H9 (cell line): Measurements from ENCODE around the gene NRXN3. TPM values are rescaled to one million over a fixed set of nuclear protein-coding genes. Genes with fewer than 3 reads are reported as not detected.

ENCODE experiments used
- DNase-seq: peaks from one replicate; pipeline ENCODE4 v3.0.0-alpha.2; 2017
- H2AFZ ChIP-seq: one replicate; pipeline ENCODE4 v1.6.1; 2013; ENCODE audit warnings: mild to moderate bottlenecking, low read length, control low read depth, moderate library complexity
- H2AK5ac ChIP-seq: 2 replicates; pipeline ENCODE4 v1.6.1; 2013; ENCODE audit warnings: low read length, control low read depth, mixed read lengths; ENCODE audit not compliant: insufficient read length
- H2BK120ac ChIP-seq: one replicate; pipeline ENCODE4 v1.6.1; 2013; ENCODE audit warnings: low read depth, mild to moderate bottlenecking, low read length, control low read depth, inconsistent platforms; ENCODE audit not compliant: poor library complexity, severe bottlenecking
- H2BK12ac ChIP-seq: 2 replicates; pipeline ENCODE4 v1.6.1; 2013; ENCODE audit warnings: low read length, control low read depth, mixed read lengths, low read depth; ENCODE audit not compliant: insufficient read length
- H2BK15ac ChIP-seq: 2 replicates; pipeline ENCODE4 v1.6.1; 2013; ENCODE audit warnings: low read depth, low read length, control low read depth
- H2BK20ac ChIP-seq: one replicate; pipeline ENCODE4 v1.6.1; 2013; ENCODE audit warnings: low read depth, mild to moderate bottlenecking, low read length, control low read depth, inconsistent platforms; ENCODE audit not compliant: poor library complexity, severe bottlenecking
- H2BK5ac ChIP-seq: 2 replicates; pipeline ENCODE4 v1.6.1; 2013; ENCODE audit warnings: low read length, control low read depth, mixed read lengths; ENCODE audit not compliant: insufficient read length
- H3K14ac ChIP-seq: 2 replicates; pipeline ENCODE4 v1.6.1; 2013; ENCODE audit warnings: low read length, control low read depth; ENCODE audit not compliant: insufficient read depth
- H3K18ac ChIP-seq: 2 replicates; pipeline ENCODE4 v1.6.1; 2013; ENCODE audit warnings: low read depth, mild to moderate bottlenecking, mixed read lengths, low read length, control low read depth; ENCODE audit not compliant: insufficient read length
- H3K23ac ChIP-seq: 2 replicates; pipeline ENCODE4 v1.6.1; 2013; ENCODE audit warnings: low read length, control low read depth, mixed read lengths, low read depth; ENCODE audit not compliant: insufficient read length
- H3K23me2 ChIP-seq: 2 replicates; pipeline ENCODE4 v1.6.1; 2013; ENCODE audit warnings: low read depth, mild to moderate bottlenecking, mixed read lengths, low read length, control low read depth; ENCODE audit not compliant: insufficient read length, poor library complexity, severe bottlenecking
- H3K27ac ChIP-seq: 2 replicates; pipeline ENCODE4 v1.5.1; 2013; ENCODE audit warnings: low read length, control low read depth, mixed read lengths, low read depth; ENCODE audit not compliant: insufficient read length
- H3K27me3 ChIP-seq: 2 replicates; pipeline ENCODE4 v1.6.1; 2013; ENCODE audit warnings: low read length, control low read depth, inconsistent platforms; ENCODE audit not compliant: insufficient read depth
- H3K4ac ChIP-seq: 2 replicates; pipeline ENCODE4 v1.6.1; 2013; ENCODE audit warnings: low read depth, mild to moderate bottlenecking, control low read depth, inconsistent platforms, low read length, moderate library complexity
- H3K4me1 ChIP-seq: 2 replicates; pipeline ENCODE4 v1.6.1; 2013; ENCODE audit warnings: low read length, control low read depth, inconsistent platforms; ENCODE audit not compliant: insufficient read depth
- H3K4me2 ChIP-seq: 2 replicates; pipeline ENCODE4 v1.6.1; 2013; ENCODE audit warnings: low read length, control low read depth, mixed read lengths; ENCODE audit not compliant: insufficient read length, insufficient read depth
- H3K56ac ChIP-seq: 2 replicates; pipeline ENCODE4 v1.6.1; 2013; ENCODE audit warnings: low read depth, mild to moderate bottlenecking, mixed read lengths, low read length, control low read depth; ENCODE audit not compliant: insufficient read length
- H3K79me1 ChIP-seq: 2 replicates; pipeline ENCODE4 v1.6.1; 2013; ENCODE audit warnings: low read depth, mild to moderate bottlenecking, moderate library complexity, low read length, control low read depth, inconsistent platforms; ENCODE audit not compliant: insufficient read depth, poor library complexity, severe bottlenecking
- H3K79me2 ChIP-seq: 2 replicates; pipeline ENCODE4 v1.6.1; 2013; ENCODE audit warnings: low read length, control low read depth, inconsistent platforms; ENCODE audit not compliant: insufficient read depth
- H3K9ac ChIP-seq: 2 replicates; pipeline ENCODE4 v1.6.1; 2013; ENCODE audit warnings: low read length, control low read depth, mixed read lengths; ENCODE audit not compliant: insufficient read length; ENCODE audit errors: extremely low read depth
- H3K9me3 ChIP-seq: one replicate; pipeline ENCODE4 v1.6.1; 2013; ENCODE audit warnings: low read depth, low read length, inconsistent platforms; ENCODE audit not compliant: control insufficient read depth
- H3T11ph ChIP-seq: one replicate; pipeline ENCODE4 v1.6.1; 2013; ENCODE audit warnings: mild to moderate bottlenecking, low read length, control low read depth, inconsistent platforms
- H4K20me1 ChIP-seq: one replicate; pipeline ENCODE4 v1.6.1; 2013; ENCODE audit not compliant: control insufficient read depth, insufficient read length, insufficient read depth
- H4K5ac ChIP-seq: 2 replicates; pipeline ENCODE4 v1.6.1; 2013; ENCODE audit warnings: low read depth, mild to moderate bottlenecking, mixed read lengths, low read length, control low read depth; ENCODE audit not compliant: insufficient read length
- H4K8ac ChIP-seq: replicated peaks from 2 replicates; pipeline ENCODE4 v1.6.1; 2013; ENCODE audit warnings: low read length, control low read depth, mixed read lengths, low read depth; ENCODE audit not compliant: insufficient read length
- H4K91ac ChIP-seq: 2 replicates; pipeline ENCODE4 v1.6.1; 2013; ENCODE audit warnings: low read depth, mild to moderate bottlenecking, moderate library complexity, mixed read lengths, low read length, control low read depth; ENCODE audit not compliant: insufficient read length
- H3K27ac Mint-ChIP-seq, 3 experiments: 2 replicates in 2 of 3; 3 replicates in 1 of 3; pipeline ENCODE4 v1.8.0; 2020 to 2021; ENCODE audit warnings: mixed read lengths in 3 of 3, mild to moderate bottlenecking in 1 of 3, moderate library complexity in 1 of 3
- H3K27me3 Mint-ChIP-seq: 2 replicates; pipeline ENCODE4 v1.8.0; 2021; ENCODE audit warnings: low read depth, mild to moderate bottlenecking, moderate library complexity, mixed read lengths
- H3K36me3 Mint-ChIP-seq, 3 experiments: 2 replicates in 2 of 3; 3 replicates in 1 of 3; pipeline ENCODE4 v1.8.0; 2020 to 2021; ENCODE audit warnings: low read depth in 3 of 3, mixed read lengths in 3 of 3; ENCODE audit not compliant: insufficient read depth in 1 of 3
- H3K4me1 Mint-ChIP-seq, 2 experiments: 2 replicates each; pipeline ENCODE4 v1.8.0; 2020; ENCODE audit warnings: mixed read lengths in 2 of 2
- H3K4me3 Mint-ChIP-seq, 2 experiments: 2 replicates in 1 of 2; 3 replicates in 1 of 2; pipeline ENCODE4 v1.8.0; 2020 to 2021; ENCODE audit warnings: mild to moderate bottlenecking in 2 of 2, mixed read lengths in 2 of 2, moderate library complexity in 1 of 2
- H3K9me3 Mint-ChIP-seq, 2 experiments: 2 replicates in 1 of 2; 3 replicates in 1 of 2; pipeline ENCODE4 v1.8.0; 2020; ENCODE audit warnings: mild to moderate bottlenecking in 2 of 2, mixed read lengths in 2 of 2, moderate library complexity in 1 of 2
- CTCF ChIP-seq: fragments of 200-600 bp; sonication (generic); conservative IDR thresholded peaks from 3 replicates; pipeline ENCODE4 v1.8.0; 2021; ENCODE audit warnings: antibody characterized with exemption, mild to moderate bottlenecking
- WGBS: extraction: QIAGEN DNeasy Blood & Tissue Kit; methylation state at CpG from one replicate; pipeline ENCODE4 v1.1.7; 2013; ENCODE audit warnings: missing lambda C conversion rate, low lambda C conversion rate, mixed read lengths; ENCODE audit not compliant: insufficient read length; ENCODE audit errors: extremely low coverage; 5-methylcytosine and 5-hydroxymethylcytosine counted together
- total RNA-seq: library from RNA; stranded (reverse); gene quantifications from 2 replicates; pipeline ENCODE4 v1.2.1, GENCODE V29; 2021

Gene NRXN3
- total RNA-seq, 1 experiment from 2014 or later = 1.8 TPM

GRCh38 chr14:78308079-78308478 lies 137.9 kb downstream of the NRXN3 start:
- H3K4me1 Mint-ChIP-seq = peaks cover 1 to 10% of the 10 kb centered on the region in 2 experiments
- H3K27me3 ChIP-seq = no peaks in the 10 kb centered on the region
- no peak overlapping the region; a peak in 1 of 7 replicates for H3K27ac Mint-ChIP-seq

More at GRCh38 chr14:78308079-78308478, 137.9 kb downstream of the NRXN3 start:
- no peak overlapping the region for H3T11ph ChIP-seq
- H3K56ac ChIP-seq = no peak overlapping the region
- Mint-ChIP-seq H3K9me3 (no peaks in the 10 kb centered on the region), H3K36me3 (no peaks in the 10 kb centered on the region), H3K4me3 (no peak overlapping the region), H3K27me3 (no peaks in the 10 kb centered on the region)
- H3K4ac ChIP-seq = no peak overlapping the region
- H4K20me1 ChIP-seq = no peaks in the 10 kb centered on the region
- H3K4me1 ChIP-seq = no peaks in the 10 kb centered on the region
- H3K23me2 ChIP-seq = no peaks in the 10 kb centered on the region
- H2BK20ac ChIP-seq = no peak overlapping the region
- H2BK5ac ChIP-seq = no peak overlapping the region
- no peak overlapping the region for H2AK5ac ChIP-seq
- no peak overlapping the region for H3K4me2 ChIP-seq
- H3K18ac ChIP-seq = no peak overlapping the region
- H4K91ac ChIP-seq = no peak overlapping the region
- TF ChIP-seq CTCF = no peak
- no peak overlapping the region for H2BK15ac ChIP-seq
- H4K8ac ChIP-seq = no peak overlapping the region
- no CpG with 5 or more reads among the region's 2 CpGs for WGBS
- H2AFZ ChIP-seq = no peak overlapping the region
- no peak overlapping the region for H3K14ac ChIP-seq
- peak overlapping the region; percentile 34 for H3K23ac ChIP-seq
- no peaks in the 10 kb centered on the region for H3K79me2 ChIP-seq
- no peaks in the 10 kb centered on the region for H3K9me3 ChIP-seq
- no peak overlapping the region for H3K9ac ChIP-seq
- no peak overlapping the region for H2BK12ac ChIP-seq
- no peak for DNase-seq
- no peak overlapping the region for H3K27ac ChIP-seq
- H2BK120ac ChIP-seq = no peak overlapping the region
- H3K79me1 ChIP-seq = no peaks in the 10 kb centered on the region
- H4K5ac ChIP-seq = no peak overlapping the region
